Glomerular endothelial cell (primary cell): ENCODE results near the gene PON3. TPM values are rescaled to one million over a fixed set of nuclear protein-coding genes. Genes with fewer than 3 reads are reported as not detected.

Experiments
- DNase-seq: peaks from one replicate; pipeline ENCODE4 v3.0.0-alpha.2; 2011; ENCODE audit warnings: low read depth, low spot score; ENCODE audit errors: extremely low read depth
- total RNA-seq: library from RNA; depleted of rRNA; stranded (reverse); fragments of >200 nt; gene quantifications from 2 replicates; pipeline ENCODE4 v1.2.3, GENCODE V29; 2015

Gene PON3
- total RNA-seq, 1 donor from 2014 or later = not detected

DNA sequence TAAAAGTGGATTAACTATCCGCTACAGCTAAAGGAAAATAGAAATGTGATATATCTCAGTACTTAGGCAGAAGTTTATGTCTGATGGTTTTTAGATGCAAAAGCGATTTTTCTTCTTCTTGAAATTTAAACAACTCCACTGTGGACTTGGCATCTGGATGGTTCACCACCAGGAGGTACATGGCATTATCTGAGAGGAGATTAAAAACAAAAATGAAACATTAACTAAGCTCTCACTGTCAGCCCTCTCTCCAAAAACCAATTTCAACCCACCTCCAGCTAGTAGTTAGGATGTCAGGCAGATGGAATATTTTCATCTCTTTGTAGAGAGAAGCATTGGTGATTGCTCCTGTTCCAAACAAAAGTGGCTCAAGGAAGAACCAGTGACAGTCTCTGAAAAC, 84.8 kb downstream of the PON3 start:
- no peak for DNase-seq

DNA sequence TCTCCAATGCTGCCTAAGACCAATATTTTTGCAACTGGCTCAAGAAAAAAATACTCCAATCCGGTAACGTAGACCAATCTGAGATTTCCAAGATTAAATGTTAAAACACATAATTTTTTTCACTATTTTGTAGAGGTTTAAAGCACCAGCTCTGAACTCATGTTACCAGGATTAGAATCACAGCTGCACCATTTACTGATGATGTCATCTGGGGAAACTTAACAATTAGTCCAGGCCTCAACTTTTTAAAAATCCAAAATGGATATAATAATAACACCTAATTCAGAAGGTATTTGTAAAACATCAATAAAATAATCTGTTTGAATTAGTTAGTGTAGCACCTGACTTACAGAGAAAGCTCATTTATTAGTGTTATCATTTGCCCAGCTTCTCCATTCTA, 86.2 kb downstream of the PON3 start:
- DNase-seq = no peak

Other genes starting within 250 kb of the PON3 start
- not detected in 2 replicates for gene PON1, start 71.8 kb downstream of the PON3 start, total RNA-seq
- gene PON2, start 38.7 kb upstream of the PON3 start, total RNA-seq = 195 and 220 TPM in 2 replicates
- gene ASB4, start 89.6 kb upstream of the PON3 start, total RNA-seq = 0.35 TPM in 1 of 2 replicates, not detected in the other
- gene PDK4, start 200.1 kb upstream of the PON3 start, total RNA-seq = 2.2 and 8.7 TPM in 2 replicates